ENCODE results near the gene TCEAL1.
"Not testable (repeated sequence)": the region's sequence is repeated elsewhere in the genome, so short reads cannot be mapped to it uniquely, and the experiment has no call there.

TCEAL1 gene

DNA sequence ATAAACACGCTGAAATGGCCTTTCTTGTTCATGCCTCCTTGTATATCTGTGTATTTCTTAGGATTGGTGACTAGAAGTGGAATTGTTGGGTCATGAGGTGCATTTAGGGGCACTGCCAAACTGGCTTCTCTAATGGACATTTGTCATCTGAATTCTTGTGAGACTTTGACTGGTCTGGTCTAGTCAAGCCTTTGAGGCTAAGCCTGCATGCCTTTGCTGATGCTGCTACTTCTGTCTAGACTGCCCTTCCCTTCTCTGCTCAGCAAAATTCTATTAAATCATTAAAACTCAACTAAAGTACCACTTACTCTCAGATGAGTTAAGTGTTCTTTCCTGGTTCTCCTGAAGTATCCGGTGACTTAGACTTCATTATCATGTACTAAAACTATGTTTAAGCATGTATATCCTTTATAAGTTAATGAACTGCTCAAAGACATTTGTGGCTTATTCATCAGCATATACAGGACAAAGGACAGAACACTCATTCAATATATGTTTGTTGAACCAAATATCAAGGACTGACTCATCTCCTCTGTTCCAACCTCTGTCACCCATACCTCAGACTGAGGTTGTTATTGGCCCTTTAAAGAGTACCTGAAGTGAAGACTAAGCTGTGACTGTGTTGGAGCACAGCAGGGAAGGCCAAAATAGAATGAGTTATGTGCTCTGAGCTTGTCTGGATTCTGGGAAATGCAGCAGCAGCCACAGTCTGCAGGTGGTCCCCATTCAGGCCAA lies 9.0 kb downstream of the TCEAL1 start:
- DNase-seq = no peak

DNA sequence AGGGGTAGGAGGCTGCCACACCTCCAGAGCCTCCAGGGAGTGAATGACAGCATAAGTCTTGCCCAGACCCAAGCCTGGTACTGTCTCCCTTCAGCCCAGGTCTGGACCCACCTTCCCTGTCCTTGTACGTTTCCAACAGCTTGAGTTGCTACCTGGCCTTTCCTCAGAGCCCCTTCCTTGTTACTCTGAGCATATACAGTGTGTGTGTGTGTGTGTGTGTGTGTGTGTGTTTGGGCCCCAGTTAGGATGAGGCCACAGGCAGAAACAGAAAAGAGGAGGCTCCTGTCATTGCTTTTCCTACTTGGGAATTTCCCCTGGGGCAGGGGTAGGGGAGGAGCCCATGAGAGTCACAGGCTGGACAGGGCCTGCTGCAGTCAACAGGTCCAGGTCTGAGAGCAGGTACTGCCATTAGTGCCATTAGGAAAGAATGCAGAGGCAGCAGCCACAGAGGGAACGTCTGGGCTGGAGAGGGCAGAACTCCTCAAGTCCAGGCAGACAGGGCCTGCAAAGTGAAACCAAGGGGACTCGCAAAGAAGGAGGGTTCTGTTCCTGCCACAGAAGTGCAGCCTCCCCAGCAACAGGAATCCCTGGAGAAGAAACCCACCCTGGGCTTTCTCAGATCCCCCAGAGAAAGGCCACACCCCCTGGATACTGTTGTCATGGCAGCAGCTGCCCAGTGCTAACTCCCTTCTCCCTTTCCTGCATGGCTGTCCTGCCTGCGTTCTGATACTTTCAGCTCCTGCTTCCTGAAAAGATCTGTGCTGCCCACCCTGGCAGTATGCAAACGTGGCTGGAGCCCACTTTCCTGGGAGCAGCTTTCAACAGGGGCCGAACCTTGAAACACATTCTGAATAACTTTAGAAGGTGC lies 9.9 kb downstream of the TCEAL1 start:
- not testable (repeated sequence) for DNase-seq

DNA sequence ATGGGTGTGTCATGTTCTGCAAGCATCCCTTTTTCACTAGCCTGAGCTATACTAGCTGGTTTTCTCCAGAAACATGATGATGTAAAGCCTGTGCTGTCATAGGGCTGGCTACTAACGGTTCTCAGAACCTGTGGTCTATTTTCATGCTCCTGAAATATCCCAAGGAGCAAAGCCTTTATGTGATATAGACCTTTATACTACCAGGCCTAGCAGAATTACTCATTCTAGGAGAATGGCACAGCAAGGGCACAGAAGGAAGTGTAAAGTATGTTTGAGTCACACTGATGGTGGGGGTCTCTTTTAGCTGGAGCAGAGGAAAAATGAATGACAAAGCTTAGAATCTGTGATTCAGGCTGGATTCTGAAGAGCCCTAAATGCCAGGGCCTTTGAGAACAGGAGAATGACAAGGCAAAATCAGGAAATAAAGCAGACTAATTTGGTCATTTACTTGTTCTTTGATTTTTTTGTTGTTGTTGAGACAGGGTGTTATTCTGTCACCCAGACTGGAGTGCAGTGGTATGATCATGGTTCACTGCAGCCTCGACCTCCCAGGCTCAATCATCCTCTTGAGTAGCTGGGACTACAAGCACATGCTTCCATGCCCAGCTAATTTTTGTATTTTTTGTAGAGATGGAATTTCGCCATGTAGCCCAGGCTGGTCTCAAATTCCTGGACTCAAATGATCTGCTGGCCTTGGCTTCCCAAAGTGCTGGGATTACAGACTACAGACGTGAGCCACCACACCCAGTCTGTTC lies 11.8 kb downstream of the TCEAL1 start:
- no peak for DNase-seq

DNA sequence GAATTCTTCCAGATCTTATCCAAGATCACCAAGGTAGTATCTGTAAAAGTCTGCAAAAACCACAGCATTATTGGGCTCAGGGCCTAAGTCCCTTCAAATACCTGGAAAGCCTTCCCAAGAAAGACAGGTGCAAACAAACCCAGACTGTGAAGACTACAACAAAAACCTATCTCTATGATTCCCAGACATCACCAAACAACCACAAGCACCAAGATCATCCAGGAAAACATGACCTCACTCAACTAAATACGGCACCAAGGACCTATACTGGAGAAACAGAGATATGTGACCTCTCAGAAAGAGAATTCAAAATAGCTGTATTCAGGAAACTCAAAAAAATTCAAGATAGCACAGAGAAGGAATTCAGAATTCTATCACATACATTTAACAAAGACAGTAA lies 15.3 kb downstream of the TCEAL1 start:
- DNase-seq = no peak

DNA sequence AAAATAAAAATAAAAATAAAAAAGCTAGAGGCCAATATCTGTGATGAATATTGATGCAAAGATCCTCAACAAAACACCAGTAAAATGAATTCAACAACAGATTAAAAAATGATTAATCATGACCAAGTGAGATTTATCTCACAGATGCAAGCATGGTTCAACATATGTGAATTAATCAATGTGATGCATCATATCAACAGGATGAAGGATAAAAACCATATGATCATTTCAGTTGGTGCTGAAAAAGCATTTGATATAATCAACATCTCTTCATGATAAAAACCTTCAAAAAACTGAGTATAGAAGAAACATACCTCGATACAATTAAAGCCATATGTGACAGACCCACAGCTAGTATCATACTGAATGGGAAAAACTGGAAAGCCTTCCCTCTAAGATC lies 18.9 kb downstream of the TCEAL1 start:
- DNase-seq = no peak

DNA sequence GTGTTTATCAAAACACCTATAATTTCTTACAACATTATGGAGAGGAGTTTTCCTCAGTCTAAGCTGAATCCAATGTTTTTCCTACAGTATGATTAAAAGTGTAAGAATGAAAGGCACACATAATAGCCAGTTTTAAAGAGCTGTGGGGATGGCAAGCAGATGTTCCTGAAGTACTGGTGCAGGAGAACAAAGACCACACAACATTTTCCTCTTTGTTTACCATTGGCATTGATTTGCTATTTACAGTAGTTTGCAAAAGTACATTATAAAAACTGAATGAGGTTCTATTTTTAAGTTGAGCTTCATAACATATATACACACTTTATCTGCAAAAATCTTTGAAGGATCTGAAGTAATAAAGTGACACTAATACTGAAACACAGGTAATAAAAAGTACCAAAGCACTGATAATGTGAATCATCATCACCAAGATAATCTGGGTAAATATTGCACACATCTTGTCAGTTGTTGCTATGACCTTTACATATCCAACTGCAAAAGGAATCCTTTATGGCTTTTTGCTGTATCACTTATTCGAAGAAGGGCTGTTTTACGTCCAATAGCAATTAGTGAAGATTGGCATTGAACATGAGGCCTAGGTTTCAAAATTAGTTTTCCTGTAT lies 22.5 kb downstream of the TCEAL1 start:
- DNase-seq = no peak

DNA sequence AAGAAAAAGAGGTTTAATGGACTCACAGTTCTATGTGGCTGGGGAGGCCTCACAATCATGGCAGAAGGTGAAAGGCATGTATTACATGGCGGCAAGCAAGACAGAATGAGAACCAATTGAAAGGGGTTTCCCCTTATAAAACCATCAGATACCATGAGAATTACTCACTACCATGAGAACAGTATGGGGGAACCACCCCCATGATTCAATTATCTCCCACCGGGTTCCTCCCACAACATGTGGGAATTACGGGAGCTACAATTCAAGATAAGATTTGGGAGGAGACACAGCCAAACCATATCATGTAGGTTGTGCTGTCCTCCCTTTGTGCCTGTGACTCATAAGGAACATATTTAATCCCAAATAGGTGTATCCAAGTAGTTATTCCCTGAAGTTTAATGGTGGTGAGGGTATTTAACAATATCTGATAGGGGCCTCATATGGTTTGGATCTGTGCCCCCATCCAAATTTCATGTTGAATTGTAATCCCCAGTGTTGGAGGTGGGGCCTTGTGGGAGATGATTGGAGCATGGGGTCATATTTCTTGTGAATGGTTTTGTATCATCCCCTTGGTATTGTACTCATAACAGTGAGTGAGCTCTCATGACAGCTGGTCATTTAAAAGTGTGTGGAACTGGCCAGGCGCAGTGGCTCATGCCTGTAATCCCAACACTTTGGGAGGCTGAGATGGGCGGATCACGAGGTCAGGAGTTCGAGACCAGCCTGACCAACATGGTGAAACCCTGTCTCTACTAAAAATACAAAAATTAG lies 26.6 kb downstream of the TCEAL1 start:
- not testable (repeated sequence) for DNase-seq

DNA sequence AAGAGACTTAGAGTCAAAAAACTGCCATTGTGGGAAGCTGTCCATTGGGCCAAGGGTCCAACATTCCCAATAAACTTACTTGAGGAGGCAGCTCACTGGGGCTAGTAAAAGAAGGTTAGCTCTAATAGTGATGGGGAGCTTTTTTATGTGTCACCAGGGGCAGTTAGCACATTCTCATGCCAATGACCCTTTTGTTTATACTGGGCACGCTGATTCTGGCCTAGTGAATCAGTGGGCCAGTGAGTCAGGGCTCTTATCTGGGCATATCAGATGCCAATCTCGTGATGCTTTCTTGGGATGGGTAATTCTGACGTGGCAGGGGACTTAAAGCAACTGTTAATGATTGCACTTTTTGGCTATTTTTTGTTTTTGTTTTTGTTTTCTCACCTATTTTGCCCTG lies 27.8 kb downstream of the TCEAL1 start:
- no peak for DNase-seq

DNA sequence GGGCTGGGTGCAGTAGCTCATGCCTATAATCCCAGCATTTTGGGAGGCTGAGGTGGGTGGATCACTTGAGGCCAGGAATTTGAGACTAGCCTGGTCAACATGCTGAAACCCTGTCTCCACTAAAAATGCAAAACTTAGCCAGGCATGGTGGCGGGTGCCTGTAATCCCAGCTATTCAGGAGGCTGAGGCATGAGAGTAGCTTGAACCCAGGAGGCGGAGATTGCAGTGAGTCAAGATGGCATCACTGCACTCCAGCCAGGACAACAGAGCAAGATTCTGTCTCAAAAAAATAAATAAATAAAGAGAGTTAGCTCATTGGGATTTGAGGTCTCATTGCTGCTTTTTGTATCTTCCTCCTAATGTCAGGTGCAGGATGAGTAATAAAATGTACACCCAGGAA lies 28.3 kb downstream of the TCEAL1 start:
- DNase-seq = not testable (repeated sequence)

DNA sequence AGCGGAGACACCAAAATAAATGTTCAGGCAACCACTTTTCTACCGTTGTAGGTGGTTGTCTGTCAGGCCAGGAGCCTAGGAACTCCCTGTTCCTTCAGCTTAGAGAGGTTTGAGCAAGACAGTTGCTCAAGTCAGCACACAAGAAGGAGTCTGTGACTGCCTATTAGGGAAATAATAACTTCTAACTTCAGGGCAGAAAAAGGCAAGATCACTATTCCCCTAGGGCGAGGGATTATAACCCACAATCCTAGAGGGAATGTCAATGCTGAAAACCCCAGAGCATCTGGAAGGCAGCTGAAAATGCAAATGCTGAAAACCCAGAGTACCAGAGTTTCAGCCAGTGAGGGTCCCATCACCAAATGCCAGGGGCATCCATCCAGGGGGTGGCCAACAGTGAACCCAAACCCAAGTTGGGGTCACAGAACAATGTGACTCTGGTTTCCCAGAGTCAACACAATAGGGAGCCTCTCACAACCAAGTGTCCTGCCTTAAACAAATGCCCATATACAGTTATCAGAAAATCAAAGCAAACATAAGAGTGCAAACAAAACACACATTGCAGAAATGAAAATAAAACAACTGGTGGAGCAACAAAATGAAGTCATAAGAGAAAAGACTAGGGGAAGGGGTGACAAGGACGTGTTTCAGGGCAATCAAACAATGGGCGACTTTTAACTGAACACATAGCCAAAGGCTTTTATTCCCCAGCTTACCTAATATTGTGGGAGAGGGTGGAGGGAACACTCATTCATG lies 30.1 kb downstream of the TCEAL1 start:
- no peak for DNase-seq

DNA sequence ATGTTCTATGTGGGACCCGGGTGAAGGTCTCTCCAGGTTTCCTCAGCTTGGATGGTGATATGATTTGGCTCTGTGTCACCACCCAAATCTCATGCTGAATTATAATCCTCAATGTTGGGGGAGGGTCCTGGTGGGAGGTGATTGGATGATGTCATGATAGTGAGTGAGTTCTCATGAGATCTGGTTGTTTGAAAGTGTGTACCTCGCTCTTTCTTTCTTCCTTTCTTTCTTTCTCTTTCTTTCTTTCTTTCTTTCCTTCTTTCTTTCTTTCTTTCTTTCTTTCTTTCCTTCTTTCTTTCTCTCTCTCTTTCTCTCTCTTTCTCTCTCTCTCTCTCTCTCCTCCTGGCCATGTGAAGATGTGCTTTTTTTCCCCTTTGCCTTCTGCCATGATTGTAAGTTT lies 30.7 kb downstream of the TCEAL1 start:
- DNase-seq = not testable (repeated sequence)

DNA sequence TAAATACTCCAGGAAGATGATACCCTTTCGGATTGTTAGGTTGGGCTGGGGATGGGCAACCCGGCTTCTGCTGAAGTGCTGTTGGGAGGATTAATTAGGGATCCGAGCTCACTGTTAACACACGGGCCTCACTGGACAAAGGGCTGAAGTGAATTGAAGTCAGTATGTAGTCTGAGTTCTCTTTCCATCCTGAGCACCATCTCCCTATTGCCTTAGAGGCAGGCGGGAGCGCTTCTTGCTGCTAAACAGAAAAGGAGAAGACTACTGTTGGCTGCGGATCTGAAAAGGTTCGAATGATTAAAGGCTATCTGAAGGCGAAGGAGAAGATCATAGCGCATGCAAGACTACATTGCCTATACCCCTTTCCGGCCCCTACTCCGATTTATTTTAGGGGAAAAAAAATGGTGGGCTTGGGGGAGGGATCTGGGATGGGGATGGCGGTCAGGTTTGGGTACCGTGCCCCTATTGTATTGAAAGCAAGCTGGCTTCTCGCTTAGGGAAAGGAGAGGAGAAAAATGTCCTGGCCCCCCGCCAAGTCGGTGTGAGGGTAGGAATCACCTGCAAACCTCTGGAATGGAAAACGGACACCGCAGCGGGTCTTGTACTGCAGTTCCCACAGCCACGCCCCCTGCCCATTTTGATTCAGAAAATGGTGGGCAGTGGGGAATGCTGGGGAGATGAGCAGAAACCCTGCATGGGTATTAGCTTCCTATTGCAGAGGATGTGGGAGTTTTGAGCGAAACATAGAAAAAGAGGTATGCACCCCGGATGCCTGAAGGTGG lies 35.4 kb downstream of the TCEAL1 start:
- no peak for DNase-seq

DNA sequence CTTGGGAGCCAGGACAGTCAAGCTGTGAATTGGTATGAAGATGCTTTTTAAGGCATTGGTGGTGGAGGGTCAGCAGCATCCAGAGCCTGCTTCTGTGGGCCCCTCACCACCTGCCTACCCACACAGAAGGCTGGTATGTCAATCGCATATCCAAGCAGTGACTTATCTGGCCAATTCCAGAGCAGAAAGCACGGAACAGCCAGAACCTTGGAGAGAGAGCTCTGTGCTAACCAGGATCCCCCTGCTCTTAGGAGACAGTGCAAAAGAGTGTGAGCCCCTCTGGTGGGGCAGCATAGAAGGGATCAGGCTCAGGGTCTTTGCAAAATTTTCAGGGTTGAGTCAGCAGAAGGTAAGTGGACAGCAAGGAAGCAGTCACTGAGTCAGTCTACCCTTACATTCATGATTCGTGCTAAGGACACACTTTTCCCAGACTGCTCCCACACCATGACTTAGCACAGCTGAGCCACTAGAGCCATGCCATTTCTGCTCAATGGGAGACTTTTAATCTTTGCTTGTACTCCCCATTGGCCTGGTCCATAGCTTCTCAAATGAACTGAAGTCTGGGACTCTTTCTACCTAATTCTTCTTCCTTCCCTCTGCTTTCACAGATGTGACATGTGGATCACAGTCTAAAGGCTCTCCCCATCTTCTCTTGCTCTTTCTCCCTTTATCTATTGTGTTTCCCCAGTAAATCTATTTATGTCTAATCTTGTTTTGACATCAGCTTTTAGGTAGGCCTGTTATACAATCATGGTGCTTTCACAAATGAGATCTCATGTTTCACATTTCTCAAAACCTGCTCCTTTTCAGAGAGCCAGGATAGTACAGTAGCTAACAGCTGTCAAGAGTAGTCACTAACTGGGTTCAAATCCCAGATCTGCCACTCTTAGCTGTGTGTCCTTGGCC lies 37.7 kb downstream of the TCEAL1 start:
- no peak for DNase-seq

DNA sequence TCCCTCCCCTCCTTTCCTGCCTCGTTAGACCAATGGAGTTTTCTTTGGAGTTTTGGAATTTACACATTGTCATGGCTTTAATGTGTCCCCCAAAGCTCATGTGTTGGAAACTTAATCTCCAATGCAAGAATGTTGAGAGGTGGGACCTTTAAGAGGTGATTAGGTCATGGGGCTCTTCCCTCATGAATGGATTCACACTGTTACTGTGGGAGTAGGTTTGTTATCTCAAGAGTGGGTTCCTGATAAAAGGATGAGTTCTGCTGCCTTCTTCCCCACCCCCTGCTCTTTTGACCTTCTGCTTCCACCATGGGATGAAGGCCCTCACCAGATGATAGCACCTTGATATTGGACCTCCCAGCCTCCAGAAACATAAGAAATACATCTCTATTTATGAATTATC lies 41.0 kb downstream of the TCEAL1 start:
- DNase-seq = no peak

DNA sequence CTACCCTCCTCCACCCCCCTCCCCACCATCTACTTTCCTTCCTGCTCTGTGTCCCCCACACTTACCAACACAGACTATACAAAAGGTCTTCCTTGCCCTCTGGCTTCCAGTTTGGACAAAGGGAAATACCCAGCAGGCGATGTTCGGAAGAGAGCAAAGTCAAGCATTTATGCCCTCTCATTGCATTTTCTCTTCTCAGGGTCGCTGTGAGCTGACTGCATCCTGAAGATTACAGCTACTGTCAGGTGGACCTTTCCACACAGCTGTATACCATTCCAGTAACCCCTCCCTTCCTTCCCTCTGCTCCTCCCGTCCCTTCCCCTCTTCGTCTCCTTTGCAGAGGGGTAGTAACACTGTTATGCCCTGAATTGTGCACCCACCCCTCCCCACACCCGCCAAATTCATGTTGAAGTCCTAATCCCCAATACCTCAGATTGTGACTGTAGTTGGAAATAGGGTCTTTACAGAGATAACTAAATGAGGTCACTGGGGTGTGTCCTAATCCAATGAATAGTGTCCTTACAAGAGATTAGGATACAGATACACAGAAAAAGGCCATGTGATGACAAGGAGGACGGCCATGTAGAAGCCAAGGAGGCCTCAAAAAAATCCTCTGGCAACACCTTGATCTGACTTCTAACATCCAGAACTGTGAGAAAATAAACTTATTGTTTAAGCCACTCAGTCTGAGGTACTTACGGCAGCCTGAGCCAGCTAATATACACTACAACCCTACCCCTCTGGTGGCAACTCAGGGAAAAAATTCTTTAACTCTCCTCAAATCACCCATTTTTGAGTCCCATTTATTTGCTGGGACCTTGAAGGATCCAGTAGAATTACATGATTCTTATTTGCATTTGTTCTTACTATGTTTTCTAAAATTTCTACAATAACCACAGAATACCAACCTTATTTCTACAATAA lies 46.0 kb downstream of the TCEAL1 start:
- no peak for DNase-seq

DNA sequence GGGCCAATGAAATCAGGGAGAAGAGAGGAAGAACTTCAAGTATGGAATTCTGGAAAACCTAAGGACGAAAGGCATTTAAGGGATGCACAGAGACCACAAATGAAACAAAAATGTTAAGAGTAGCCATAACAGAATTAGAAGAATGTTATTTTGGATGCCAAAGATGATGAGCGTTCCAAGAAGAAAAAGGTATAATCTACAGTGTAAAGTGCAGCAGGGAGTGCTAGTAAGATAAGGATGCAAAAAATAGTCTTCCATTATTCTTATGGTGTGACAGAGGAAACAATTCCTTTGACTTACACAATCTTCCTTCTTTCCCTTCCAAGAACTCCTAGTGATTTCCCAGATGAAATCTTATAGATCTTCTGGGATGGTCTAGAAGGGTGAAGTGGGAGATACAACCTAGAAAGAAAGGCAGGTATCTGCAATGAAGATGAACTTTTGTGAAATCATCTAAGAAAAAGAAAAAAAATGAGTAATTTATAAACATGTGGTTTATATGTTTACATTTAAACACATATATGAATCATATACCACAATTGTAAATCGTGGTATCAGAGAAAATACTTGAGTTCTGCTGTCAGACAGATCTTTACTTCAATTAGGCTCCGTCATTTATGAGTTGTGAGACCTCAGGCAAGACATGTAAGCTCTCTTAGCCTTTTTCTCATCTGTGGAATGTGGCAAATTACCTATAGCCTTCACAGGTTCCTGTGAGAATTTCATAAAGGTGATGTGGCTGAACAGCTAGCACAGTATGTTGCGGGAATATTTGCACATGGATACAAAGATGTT lies 49.6 kb downstream of the TCEAL1 start:
- no peak for DNase-seq

Measured in suppressor macrophage treated with lipopolysaccharide for 1 hour (primary cell).